Dedifferentiated amniotic fluid mesenchymal stem cell (primary cell): ENCODE results near the gene ADARB2.
"Not testable (repeated sequence)": the region's sequence is repeated elsewhere in the genome, so short reads cannot be mapped to it uniquely, and the experiment has no call there.

Experiments used
- DNase-seq: peaks from one replicate; pipeline ENCODE4 v3.0.0-alpha.2; 2016; ENCODE audit errors: extremely low spot score

The ADARB2 gene

GRCh38 chr10:1229116-1229515 lies 508.2 kb downstream of the ADARB2 start:
- no peak for DNase-seq

DNA sequence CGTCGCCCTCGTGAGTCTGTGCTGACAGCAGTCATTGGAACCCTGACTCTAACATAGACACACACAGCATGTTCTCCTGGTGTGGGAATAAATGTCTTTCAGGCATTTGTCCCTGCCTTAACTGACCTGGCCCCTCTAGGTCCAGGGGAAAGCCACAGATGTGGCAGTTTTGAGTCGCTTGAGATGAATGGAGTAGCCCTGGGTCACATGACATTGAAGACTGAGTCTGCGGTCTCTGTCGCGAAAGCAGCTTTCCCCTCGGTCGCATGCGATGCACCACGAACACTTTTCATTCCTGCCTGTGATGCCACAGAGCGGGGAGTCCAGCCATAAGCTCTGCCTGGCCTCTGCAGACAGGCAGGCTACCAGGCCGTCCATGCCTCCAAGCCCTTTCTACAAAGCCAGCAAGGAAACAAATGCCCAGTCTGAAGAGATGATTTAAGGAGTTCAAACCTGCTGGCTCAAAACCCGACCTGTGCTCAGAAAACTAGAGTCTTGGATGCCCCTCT lies 508.8 kb downstream of the ADARB2 start:
- DNase-seq, result no peak

DNA sequence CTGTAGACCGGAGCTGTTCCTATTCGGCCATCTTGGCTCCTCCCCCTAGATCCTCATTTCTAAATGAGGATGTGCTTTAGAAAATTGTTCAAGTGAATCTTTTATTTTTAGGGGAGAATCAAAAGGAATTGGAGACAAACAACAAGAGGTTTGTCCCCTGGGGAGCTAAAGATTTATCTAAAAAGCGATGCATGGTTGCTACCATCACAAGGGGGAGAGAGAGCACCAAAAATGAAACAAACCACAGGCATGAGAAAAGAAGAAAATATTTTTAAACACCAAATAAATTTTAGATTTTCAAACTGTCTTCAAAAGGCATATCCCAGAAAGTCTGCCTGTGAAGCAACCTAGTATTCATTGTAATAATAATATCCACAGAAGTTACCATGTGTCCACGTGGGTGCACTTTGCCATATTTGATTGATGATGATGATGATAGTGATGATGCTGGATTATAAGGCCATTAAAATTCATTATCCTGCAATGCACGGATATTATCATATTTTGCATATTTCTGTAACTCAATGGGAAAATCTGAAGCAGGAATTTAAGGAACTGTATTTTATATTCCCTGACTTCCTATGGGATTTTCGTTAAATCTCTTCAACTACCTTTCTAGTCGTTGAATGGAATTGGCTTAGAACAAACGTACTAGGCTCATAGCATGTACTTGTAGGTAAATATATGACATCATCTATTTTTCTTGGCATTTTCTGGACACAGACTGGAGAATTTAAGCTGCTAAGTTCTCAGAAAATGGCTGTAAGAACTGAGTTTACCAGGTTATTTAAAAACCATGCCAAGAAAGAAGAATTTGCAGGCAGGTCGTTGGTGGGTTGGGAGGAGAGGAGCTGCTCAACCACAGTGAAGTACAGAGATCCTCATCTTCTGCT lies 509.6 kb downstream of the ADARB2 start:
- DNase-seq, result no peak

DNA sequence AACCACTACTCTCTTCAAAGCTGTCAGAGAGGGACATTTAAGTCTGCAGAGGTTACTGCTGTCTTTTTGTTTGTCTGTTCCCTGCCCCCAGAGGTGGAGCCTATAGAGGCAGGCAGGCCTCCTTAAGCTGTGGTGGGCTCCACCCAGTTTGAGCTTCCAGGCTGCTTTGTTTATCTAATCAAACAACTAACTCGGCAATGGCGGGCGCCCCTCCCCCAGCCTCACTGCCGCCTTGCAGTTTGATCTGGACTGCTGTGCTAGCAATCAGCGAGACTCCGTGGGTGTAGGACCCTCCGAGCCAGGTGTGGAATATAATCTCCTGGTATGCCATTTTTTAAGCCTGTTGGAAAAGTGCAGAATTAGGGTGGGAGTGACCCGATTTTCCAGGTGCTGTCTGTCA lies 510.4 kb downstream of the ADARB2 start:
- not testable (repeated sequence) for DNase-seq

DNA sequence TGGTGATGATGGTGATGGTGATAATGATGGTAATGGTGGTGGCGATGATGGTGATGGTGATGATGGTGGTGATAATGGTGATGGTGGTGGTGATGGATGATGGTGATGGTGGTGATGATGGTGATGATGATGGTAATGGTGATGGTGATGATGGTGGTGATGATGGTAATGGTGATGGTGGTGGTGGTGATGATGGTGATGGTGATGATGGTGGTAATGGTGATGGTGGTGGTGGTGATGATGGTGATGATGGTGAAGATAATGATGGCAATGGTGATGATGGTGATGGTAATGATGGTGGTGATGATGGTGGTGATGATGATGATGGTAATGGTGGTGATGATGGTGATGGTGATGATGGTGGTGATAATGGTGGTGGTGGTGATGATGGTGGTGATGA lies 517.5 kb downstream of the ADARB2 start:
- not testable (repeated sequence) for DNase-seq

DNA sequence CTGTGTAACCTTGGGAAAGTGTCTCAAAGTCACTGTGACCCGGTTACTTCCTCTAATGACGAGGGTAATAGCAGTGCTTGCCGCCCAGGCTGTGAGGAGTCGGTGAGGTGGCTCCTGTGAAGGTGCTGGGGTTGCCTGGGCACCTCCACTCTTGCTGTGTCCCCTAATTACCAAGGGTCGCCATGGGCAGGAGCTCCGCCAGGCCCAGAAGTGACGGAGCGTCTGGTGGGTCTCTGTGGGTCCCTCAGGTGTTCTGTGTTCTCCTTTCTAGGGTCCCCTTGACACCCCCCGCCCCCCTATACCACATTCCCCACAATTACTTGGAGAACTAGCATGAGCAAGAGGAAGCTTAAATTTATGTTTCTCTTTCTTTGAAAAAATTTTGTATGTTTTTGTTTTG lies 519.7 kb downstream of the ADARB2 start:
- no peak for DNase-seq

DNA sequence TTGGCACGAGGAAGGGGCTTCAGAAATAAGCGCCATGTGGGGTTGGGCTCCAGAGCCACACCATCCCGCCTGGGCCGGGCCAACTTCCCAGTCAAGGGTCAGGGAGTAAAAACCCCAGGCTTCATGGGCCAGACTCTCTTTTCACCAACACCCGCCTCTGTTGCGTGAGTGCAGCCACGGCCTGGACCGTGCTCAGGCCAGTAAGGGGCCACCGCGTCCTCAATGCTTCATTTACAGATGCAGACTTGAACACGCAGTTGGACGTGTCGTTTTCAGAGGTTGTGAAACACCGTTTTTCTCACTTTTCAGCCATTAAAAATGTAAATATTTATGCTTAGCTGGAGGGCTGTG lies 520.1 kb downstream of the ADARB2 start:
- no peak for DNase-seq

- DNase-seq, result no peak
Observed at GRCh38 chr10:1216574-1217236, 520.6 kb downstream of the ADARB2 start.

GRCh38 chr10:1215862-1216573 lies 521.3 kb downstream of the ADARB2 start:
- DNase-seq, result no peak

DNA sequence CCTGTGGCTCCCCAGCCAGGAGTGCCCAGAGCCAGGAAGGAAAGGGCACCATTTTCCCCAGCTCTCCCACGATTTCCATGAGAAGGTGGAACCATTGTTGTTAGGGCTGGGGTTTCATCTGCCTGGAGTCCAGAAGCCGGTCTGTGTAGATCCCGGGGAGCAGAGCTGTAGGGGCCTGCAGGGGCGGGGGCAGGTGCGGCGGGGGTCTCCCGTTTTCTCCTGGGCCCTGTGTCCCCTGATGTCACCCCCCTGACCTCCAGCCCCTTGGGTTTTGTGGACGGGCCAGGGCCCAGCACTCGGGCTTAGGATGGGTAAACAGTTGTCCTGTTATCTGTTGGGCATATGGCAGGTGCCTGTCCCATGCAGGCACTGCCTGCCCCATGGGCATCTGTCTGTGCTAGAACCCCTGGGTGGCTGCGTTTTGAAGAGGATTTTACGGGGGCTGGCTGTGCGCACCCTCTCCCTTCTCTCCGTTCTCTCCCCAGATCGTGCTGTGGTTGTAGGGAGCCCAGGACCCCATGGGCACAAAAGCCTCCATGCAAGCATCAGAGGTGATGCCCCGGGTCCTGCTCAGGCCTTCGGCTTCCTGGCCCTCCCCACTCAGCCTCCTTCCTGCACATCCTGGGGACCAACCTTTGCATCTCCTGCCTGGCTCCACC lies 522.3 kb downstream of the ADARB2 start:
- DNase-seq, result no peak

DNA sequence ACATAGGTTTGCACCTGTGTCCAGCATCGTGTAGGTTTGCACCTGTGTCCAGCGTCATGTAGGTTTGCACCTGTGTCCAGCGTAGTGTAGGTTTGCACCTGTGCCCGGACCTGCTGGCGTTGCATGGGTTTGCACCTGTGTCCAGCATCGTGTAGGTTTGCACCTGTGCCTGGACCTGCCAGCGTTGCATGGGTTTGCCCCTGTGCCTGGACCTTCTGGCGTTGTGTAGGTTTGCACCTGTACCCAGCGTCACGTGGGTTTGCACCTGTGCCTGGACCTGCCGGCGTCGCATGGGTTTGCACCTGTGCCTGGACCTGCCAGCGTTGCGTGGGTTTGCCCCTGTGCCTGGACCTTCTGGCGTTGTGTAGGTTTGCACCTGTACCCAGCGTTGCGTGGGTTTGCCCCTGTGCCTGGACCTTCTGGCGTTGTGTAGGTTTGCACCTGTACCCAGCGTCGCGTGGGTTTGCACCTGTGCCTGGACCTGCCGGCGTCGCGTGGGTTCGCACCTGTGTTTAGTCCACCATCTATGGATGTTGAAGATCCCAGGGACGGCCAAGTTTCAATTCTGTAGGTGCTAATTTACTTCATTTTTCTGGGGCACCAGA lies 523.2 kb downstream of the ADARB2 start:
- no peak for DNase-seq

- DNase-seq, result no peak
Observed at GRCh38 chr10:1213252-1214070, 523.9 kb downstream of the ADARB2 start.

- no peak for DNase-seq
Observed at GRCh38 chr10:1212571-1213141, 524.7 kb downstream of the ADARB2 start.

GRCh38 chr10:1211844-1212570 lies 525.3 kb downstream of the ADARB2 start:
- DNase-seq, result no peak

DNA sequence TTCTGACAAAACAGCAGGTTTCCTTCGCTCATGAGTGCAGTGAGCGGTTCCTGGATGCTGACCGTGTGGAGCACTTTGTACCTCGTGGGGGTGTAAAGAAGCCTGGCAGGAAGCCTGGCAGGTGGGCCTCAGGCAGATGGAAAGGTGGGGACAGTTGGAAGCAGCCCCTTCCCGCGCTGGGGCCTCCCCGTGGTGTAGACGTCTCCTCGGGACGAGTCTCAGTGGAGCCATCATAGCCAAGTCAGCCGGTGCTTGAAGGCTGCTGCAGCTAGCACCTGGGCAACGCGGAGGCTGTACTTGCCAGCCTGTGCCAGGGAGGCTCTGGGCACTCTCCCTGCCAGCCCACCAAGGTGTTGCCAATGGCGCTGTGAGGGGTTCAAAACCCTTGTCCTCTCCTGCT lies 526.7 kb downstream of the ADARB2 start:
- no peak for DNase-seq

DNA sequence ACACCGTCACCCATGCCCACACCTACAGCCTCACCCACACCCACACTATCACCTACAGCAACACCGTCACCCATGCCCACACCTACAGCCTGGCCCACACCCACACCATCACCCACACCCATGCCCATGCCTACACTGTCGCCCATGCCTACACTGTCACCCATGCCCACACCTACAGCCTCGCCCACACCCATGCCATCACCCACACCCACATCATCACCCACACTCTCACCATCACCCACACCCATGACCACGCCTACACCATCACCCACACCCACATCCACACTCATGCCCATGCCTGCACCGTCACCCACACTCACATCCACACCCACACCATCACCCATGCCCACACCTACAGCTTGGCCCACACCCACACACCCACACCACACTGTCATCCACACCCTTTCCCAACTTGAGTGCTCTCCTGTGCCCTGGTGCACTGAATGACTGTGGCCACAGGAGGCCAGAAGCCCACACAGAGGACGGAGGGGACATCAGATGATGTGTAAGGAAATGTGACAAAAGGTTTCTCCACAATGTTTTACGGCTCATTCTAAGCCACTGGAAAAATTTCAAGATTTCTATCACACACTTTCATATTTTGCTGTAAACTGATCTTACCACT lies 527.9 kb downstream of the ADARB2 start:
- DNase-seq, result no peak

- no peak for DNase-seq
Observed at GRCh38 chr10:1208366-1209311, 528.7 kb downstream of the ADARB2 start.

DNA sequence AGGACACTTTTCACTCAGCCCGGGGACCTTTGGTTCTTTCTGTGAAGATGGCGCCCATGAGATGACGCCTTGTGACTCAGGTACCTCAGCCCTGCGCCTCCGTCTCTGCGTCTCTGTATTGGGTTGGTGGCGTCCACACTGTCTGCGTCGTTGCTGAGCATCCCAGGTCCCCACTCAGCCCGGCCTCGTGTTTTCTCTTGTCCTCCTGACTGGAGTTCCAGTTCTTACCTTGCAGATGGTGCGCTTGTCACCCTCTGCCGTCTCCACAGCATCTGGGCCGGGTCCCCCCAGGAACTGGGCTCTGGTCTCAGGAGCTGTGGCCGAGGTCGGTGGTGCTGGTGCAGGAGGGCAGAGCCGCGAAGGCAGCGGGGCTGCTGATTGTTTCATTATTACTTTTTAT lies 530.7 kb downstream of the ADARB2 start:
- DNase-seq, result no peak
